Renal cortex interstitium (tissue), 11 donors: ENCODE measurements around the gene DCTPP1. TPM values are rescaled to one million over a fixed set of nuclear protein-coding genes. Genes with fewer than 3 reads are reported as not detected.

ENCODE experiments used
- DNase-seq, 11 donors: peaks; one replicate each; pipeline ENCODE4 v3.0.0-alpha.2; 2013; ENCODE audit warnings: low read depth in 9 of 11, low spot score in 4 of 11; ENCODE audit errors: extremely low read depth in 1 of 11
- polyA plus RNA-seq, 3 donors: library from polyadenylated mRNA; unstranded; fragments of 120-200 nt; gene quantifications; one replicate each; pipeline ENCODE4 v1.2.1, GENCODE V29; 2013; ENCODE audit not compliant: insufficient read length in 3 of 3

The DCTPP1 gene
- polyA plus RNA-seq, 3 donors, result 45.0 to 56.9 (median 48.6) TPM

DNA sequence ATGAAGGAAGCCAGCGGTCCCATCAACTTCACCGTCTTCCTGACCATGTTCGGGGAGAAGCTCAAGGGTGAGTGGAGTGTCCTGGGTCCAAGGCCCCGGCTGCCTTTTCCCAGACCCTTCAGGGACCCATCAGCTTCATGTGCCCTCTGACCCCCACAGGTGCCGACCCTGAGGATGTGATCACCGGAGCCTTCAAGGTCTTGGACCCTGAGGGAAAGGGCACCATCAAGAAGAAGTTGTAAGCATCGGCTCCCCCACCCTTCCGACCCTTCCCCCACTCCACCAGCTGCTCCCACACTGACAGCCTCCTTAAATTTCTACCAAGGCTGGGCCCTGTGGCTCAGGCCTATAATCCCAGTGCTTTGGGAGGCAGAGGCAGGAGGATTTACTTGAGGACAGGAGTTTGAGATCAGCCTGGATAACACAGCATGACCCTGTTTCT lies 53.3 kb downstream of the DCTPP1 start:
- DNase-seq, result no peak

DNA sequence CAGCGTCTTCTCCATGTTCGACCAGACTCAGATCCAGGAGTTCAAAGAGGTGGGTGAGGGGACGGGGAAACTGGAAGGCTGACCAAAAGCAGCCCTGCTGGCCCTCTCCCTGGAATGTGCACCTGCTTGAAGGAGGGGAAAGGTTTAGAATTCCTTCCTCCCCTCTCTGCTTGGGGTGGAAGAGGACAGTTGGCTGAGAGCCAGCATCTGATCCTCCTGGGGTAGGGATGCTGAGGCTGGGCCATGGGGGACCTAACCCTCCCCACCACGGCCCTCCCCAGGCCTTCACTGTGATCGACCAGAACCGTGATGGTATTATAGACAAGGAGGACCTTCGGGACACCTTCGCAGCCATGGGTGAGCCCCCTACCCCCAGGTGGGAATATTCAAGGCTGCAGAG lies 54.0 kb downstream of the DCTPP1 start:
- DNase-seq, result no peak

- DNase-seq, result no peak
These were observed 55.3 kb downstream of the DCTPP1 start, which contains the start of gene MYL11 for GRCh38 chr16:30374538-30374937. MYL11 (plus strand) TSS chr16:30374802; CDS start chr16:30374858, 56 bp downstream.

Other genes starting within 250 kb of the DCTPP1 start
- gene CORO1A, start 246.4 kb downstream of the DCTPP1 start, polyA plus RNA-seq, result 10 to 100 TPM in 1 of 3 donors, 1 to 10 TPM in 2; 5.3 to 16.6 (median 8.6) TPM
- gene BOLA2B, start 236.4 kb downstream of the DCTPP1 start, polyA plus RNA-seq, result 10 to 100 TPM; 26.0 to 39.1 (median 36.5) TPM
- 10 to 100 TPM; 22.3 to 39.8 (median 23.1) TPM for gene SLX1A, start 236.2 kb downstream of the DCTPP1 start, polyA plus RNA-seq
- gene SULT1A3, start 230.8 kb downstream of the DCTPP1 start, polyA plus RNA-seq, result 10 to 100 TPM in 2 of 3 donors, 1 to 10 TPM in 1; 5.9 to 17.5 (median 10.7) TPM
- 10 to 100 TPM in 2 of 3 donors, 1 to 10 TPM in 1; 4.1 to 12.3 (median 11.1) TPM for gene NPIPB13, start 181.6 kb downstream of the DCTPP1 start, polyA plus RNA-seq
- 10 to 100 TPM; 53.8 to 60.5 (median 56.7) TPM for gene CD2BP2, start 74.7 kb downstream of the DCTPP1 start, polyA plus RNA-seq
- 10 to 100 TPM; 31.1 to 38.7 (median 38.2) TPM for gene TBC1D10B, start 59.5 kb downstream of the DCTPP1 start, polyA plus RNA-seq
- 1 to 10 TPM in 2 of 3 donors, under 1 TPM in 1; 0.56 to 4.5 (median 1.2) TPM for gene MYL11, start 55.2 kb downstream of the DCTPP1 start, polyA plus RNA-seq
- gene SEPTIN1, start 47.5 kb downstream of the DCTPP1 start, polyA plus RNA-seq, result 1 to 10 TPM; 1.7 to 3.1 (median 3.1) TPM
- gene ZNF48, start 34.6 kb downstream of the DCTPP1 start, polyA plus RNA-seq, result 10 to 100 TPM; 13.1 to 16.5 (median 13.4) TPM
- 1 to 10 TPM; 4.7 to 9.2 (median 7.2) TPM for gene ZNF771, start 22.4 kb downstream of the DCTPP1 start, polyA plus RNA-seq
- 10 to 100 TPM; 91.7 to 98.4 (median 94.5) TPM for gene SEPHS2, start 15.8 kb upstream of the DCTPP1 start, polyA plus RNA-seq
- gene ITGAL, start 42.7 kb upstream of the DCTPP1 start, polyA plus RNA-seq, result 1 to 10 TPM; 1.9 to 2.9 (median 2.6) TPM
- 10 to 100 TPM; 48.0 to 66.6 (median 54.7) TPM for gene ZNF768, start 96.5 kb upstream of the DCTPP1 start, polyA plus RNA-seq
- 10 to 100 TPM in 2 of 3 donors, 1 to 10 TPM in 1; 9.6 to 10.5 (median 10.1) TPM for gene ZNF747, start 104.8 kb upstream of the DCTPP1 start, polyA plus RNA-seq
- 10 to 100 TPM; 10.8 to 15.8 (median 12.5) TPM for gene ZNF764, start 128.3 kb upstream of the DCTPP1 start, polyA plus RNA-seq
- gene ZNF688, start 141.7 kb upstream of the DCTPP1 start, polyA plus RNA-seq, result 10 to 100 TPM; 10.1 to 16.7 (median 14.7) TPM
- gene ZNF785, start 155.7 kb upstream of the DCTPP1 start, polyA plus RNA-seq, result 10 to 100 TPM; 20.2 to 32.3 (median 23.7) TPM
- 10 to 100 TPM; 12.8 to 16.0 (median 14.7) TPM for gene ZNF689, start 180.4 kb upstream of the DCTPP1 start, polyA plus RNA-seq
- 10 to 100 TPM; 44.8 to 54.8 (median 46.6) TPM for gene PRR14, start 220.9 kb upstream of the DCTPP1 start, polyA plus RNA-seq
- 10 to 100 TPM; 48.7 to 78.6 (median 67.4) TPM for gene FBRS, start 228.4 kb upstream of the DCTPP1 start, polyA plus RNA-seq